GM12873 (cell line): ENCODE measurements around the gene SAE1.

Source experiments
- TF ChIP-seq, protein P1 (sequence below): IDR thresholded peaks from 2 replicates; pipeline ENCODE4 v1.5.1; 2012; ENCODE audit warnings: low read depth, mild to moderate bottlenecking, moderate library complexity, low read length, control low read depth; ENCODE audit not compliant: insufficient read depth; ENCODE audit errors: missing control alignments

The SAE1 gene

DNA sequence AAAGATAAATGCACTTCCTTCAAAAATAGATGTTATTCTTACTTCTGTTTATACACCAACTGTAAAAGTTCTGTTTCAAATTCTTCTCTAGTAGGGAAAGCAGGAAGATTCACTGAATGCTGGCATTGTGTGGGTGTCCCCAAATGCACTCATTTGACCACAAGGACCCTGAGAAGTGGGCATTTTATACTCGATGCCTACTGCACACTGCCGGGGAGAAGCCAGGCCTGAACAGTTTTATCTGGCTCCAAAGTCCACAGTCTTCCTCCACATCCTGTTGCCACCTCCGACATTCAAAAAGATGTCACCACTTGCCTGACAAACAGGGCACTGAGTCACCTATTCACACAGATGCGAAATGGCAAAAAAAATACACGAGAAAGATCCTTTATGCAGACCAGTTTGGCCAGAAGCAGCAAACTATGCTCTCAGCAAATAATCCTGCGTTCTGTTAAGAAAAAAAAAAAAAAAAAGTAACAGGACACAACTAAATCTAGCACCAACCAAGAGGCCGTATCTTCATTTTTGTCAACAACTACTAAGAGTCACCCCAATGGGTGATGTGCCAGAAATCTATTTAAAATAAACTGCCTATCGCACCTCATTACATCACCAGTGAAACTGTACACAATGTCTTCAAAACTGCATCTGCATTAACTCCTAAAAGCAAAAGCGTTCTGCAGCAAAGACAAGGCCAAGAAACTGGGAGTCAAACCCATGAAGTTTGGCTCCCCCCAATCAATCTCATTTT, 23.3 kb upstream of the SAE1 start:
- TF ChIP-seq, protein P1, sequence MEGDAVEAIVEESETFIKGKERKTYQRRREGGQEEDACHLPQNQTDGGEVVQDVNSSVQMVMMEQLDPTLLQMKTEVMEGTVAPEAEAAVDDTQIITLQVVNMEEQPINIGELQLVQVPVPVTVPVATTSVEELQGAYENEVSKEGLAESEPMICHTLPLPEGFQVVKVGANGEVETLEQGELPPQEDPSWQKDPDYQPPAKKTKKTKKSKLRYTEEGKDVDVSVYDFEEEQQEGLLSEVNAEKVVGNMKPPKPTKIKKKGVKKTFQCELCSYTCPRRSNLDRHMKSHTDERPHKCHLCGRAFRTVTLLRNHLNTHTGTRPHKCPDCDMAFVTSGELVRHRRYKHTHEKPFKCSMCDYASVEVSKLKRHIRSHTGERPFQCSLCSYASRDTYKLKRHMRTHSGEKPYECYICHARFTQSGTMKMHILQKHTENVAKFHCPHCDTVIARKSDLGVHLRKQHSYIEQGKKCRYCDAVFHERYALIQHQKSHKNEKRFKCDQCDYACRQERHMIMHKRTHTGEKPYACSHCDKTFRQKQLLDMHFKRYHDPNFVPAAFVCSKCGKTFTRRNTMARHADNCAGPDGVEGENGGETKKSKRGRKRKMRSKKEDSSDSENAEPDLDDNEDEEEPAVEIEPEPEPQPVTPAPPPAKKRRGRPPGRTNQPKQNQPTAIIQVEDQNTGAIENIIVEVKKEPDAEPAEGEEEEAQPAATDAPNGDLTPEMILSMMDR, result no peak

DNA sequence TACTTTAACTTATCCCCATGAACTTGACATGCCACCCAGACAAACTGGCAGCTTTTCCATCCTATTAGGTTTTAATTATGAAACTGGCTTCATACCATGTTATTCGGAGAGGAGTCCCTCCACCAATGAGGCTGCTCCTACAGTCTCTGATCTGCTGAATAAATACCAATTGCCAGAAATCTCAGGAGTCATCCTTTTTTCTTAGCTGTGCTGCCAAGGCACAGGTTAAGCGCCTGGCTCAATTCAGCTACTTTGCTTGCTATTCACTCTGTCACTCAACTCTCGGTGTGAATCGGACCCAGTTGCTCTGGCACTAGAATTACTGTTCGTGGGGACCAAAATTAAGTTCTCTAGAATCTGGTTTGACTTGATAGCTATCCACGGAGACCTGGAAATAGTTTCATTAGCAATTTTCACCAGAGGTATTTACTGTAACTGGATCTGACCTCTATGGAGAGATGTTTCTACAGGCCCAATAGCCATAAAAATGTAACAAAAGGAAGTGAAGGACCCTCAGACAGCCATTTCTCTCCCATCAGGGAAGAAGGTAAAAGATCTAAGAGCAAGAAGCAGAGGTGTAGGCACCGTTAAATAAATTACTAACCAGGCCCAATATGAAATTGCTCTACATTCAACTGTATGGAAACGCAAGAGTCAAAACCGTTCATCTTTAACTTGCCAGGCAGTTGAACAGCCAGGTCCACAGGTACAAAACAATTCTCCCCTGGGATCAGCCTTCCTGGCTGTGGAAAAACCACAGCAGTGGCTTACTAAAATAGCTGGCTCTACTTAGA, 22.5 kb upstream of the SAE1 start:
- TF ChIP-seq, protein P1, result no peak

- TF ChIP-seq, protein P1, result no peak
These were observed 21.5 kb upstream of the SAE1 start for GRCh38 chr19:47109177-47109540.

DNA sequence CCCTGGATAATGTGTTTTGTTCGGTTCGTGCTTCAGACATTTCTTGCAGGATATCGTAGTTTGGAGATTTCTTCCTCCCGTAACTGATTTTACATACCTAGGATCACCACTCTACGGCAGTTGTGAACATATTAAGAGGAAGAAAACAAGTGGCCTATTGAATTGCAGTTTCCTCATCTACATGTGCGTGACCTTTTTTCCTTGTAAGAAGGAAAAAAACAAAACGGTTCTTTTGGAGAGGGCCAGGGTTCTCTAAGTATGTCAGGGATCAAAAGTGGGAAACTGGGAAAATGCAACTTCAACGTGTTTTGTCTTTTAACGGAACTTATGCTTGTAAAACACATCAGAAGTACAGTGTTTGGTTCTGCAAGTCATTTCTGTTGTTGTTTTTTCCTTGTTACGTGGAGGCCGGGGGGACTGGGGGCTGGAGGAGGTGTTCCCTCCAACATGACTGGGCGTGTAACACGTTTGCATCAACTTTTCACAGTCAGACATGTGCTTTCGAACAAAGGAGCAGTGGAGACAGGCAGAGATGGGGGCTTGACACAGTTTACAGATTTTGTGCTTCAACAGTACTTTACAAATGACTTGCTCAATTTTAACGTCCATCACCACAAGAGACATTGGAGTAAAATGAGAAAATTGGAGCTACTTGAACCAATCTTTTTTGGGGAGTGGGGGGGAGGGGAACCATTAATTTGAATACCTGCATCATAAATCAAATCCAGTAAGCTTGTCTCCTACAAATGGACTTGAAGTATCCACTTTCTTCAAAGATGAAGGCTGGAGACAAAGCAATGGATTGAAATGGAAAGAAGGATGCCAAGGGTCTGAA, 20.9 kb upstream of the SAE1 start:
- TF ChIP-seq, protein P1, result no peak

DNA sequence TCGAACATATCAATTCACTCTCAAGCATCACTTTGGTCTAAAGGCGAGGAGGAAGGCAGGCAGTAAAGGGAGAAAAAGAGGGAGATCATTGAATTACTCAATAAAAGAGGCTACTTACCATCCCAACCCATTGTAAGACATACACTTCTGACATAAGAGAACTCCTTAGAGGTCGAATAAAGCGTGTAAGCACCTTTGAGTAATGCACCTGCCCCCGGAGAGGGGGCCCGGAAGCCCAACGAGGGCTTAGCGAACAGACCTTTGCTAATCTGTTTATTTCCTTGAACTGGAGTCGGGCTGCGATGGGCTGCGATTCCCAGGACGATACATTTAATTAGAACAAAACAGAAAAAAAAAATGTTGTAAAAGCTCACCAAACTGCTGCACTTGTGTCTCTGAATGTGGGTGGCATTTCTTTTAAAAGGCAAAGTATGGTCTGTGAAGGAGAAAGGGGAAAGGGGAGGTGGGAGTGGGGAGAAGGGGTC, 20.1 kb upstream of the SAE1 start:
- TF ChIP-seq, protein P1, result no peak

GRCh38 chr19:47111006-47111621, 19.5 kb upstream of the SAE1 start:
- TF ChIP-seq, protein P1, result no peak
